HEK293 (cell line): ENCODE measurements around the gene CDKAL1.

Experiments used
- CTCF ChIA-PET: fragments of 350-600 bp; formaldehyde crosslinking; extraction: SDS; loops from one replicate; lab custom pipeline; 2021; ENCODE audit warnings: antibody characterized with exemption; lab: Yijun Ruan, JAX
- POLR2A ChIA-PET: fragments of 300-600 bp; formaldehyde crosslinking; extraction: SDS; loops from one replicate; lab custom pipeline; 2020; ENCODE audit warnings: antibody characterized with exemption, inconsistent platforms; lab: Yijun Ruan, JAX
- H3K27ac ChIP-seq: fragments of 200-500 bp; sonication (Bioruptor generic); 2 replicates; pipeline ENCODE4 v1.5.1; 2014; ENCODE audit warnings: low read depth, low read length, control low read depth, inconsistent platforms; ENCODE audit errors: extremely low read depth
- H3K36me3 ChIP-seq, 2 experiments: fragments of 200-500 bp in 1 of 2; sonication (Bioruptor generic) in 1 of 2; 1 replicate in 1 of 2; 2 replicates in 1 of 2; pipeline ENCODE4 v1.5.1; 2014 to 2017; ENCODE audit warnings: inconsistent platforms in 2 of 2, low read length in 2 of 2; ENCODE audit not compliant: control insufficient read depth in 2 of 2, insufficient read depth in 1 of 2
- H3K4me1 ChIP-seq: fragments of 200-500 bp; sonication (Bioruptor generic); 2 replicates; pipeline ENCODE4 v1.5.1; 2014; ENCODE audit warnings: mild to moderate bottlenecking, low read length, inconsistent platforms; ENCODE audit not compliant: control insufficient read depth, insufficient read depth
- H3K4me3 ChIP-seq: 2 replicates; pipeline ENCODE4 v1.5.1; 2011; ENCODE audit warnings: low read depth, mild to moderate bottlenecking, control low read depth, low read length, moderate library complexity
- H3K9me3 ChIP-seq: fragments of 200-500 bp; sonication (Bioruptor generic); 2 replicates; pipeline ENCODE4 v1.5.1; 2014; ENCODE audit warnings: low read depth, low read length, inconsistent platforms; ENCODE audit not compliant: control insufficient read depth, insufficient read depth
- FEZF1 ChIP-seq: fragments of 450-650 bp; formaldehyde crosslinking; IDR thresholded peaks from 2 replicates; pipeline ENCODE4 v1.5.1; 2016; ENCODE audit warnings: missing biosample characterization, missing genetic modification characterization
- GFI1B ChIP-seq: fragments of 450-650 bp; formaldehyde crosslinking; IDR thresholded peaks from 2 replicates; pipeline ENCODE4 v1.5.1; 2016; ENCODE audit warnings: missing biosample characterization, missing genetic modification characterization
- IKZF3 ChIP-seq: fragments of 450-650 bp; IDR thresholded peaks from 2 replicates; pipeline ENCODE4 v1.5.0; 2018; ENCODE audit warnings: missing biosample characterization, mild to moderate bottlenecking, missing genetic modification characterization, moderate library complexity
- KLF9 ChIP-seq: fragments of 450-650 bp; formaldehyde crosslinking; IDR thresholded peaks from 2 replicates; pipeline ENCODE4 v1.5.1; 2016; ENCODE audit warnings: missing biosample characterization, missing genetic modification characterization, low read depth
- SCRT2 ChIP-seq: fragments of 450-650 bp; formaldehyde crosslinking; IDR thresholded peaks from 2 replicates; pipeline ENCODE4 v1.5.1; 2016; ENCODE audit warnings: missing biosample characterization, missing genetic modification characterization
- SP3 ChIP-seq: fragments of 450-650 bp; formaldehyde crosslinking; IDR thresholded peaks from 2 replicates; pipeline ENCODE4 v1.5.1; 2016; ENCODE audit warnings: missing biosample characterization, missing genetic modification characterization
- TRIM28 ChIP-seq: IDR thresholded peaks from 2 replicates; pipeline ENCODE4 v1.6.1; 2011; ENCODE audit warnings: low read length, control low read depth, borderline replicate concordance
- ZBTB11 ChIP-seq: fragments of 450-650 bp; formaldehyde crosslinking; conservative IDR thresholded peaks from 2 replicates; pipeline ENCODE4 v1.5.1; 2016; ENCODE audit warnings: low read depth, missing biosample characterization, missing genetic modification characterization
- ZBTB48 ChIP-seq: fragments of 450-650 bp; formaldehyde crosslinking; IDR thresholded peaks from 2 replicates; pipeline ENCODE4 v1.5.1; 2016; ENCODE audit warnings: missing biosample characterization, missing genetic modification characterization
- ZBTB6 ChIP-seq: fragments of 450-650 bp; formaldehyde crosslinking; IDR thresholded peaks from 2 replicates; pipeline ENCODE4 v1.5.1; 2017; ENCODE audit warnings: missing biosample characterization, missing genetic modification characterization
- ZFP3 ChIP-seq: fragments of 450-650 bp; formaldehyde crosslinking; IDR thresholded peaks from 2 replicates; pipeline ENCODE4 v1.5.1; 2016; ENCODE audit warnings: low read depth, missing biosample characterization, missing genetic modification characterization
- ZNF211 ChIP-seq: fragments of 450-650 bp; formaldehyde crosslinking; IDR thresholded peaks from 2 replicates; pipeline ENCODE4 v1.5.1; 2016; ENCODE audit warnings: low read depth, missing biosample characterization, missing genetic modification characterization
- ZNF26 ChIP-seq: fragments of 450-650 bp; formaldehyde crosslinking; IDR thresholded peaks from 2 replicates; pipeline ENCODE4 v1.5.1; 2016; ENCODE audit warnings: missing biosample characterization, missing genetic modification characterization
- ZNF341 ChIP-seq: fragments of 450-650 bp; formaldehyde crosslinking; IDR thresholded peaks from 2 replicates; pipeline ENCODE4; 2016; ENCODE audit warnings: low read depth, missing biosample characterization, missing genetic modification characterization
- ZNF362 ChIP-seq: fragments of 450-650 bp; formaldehyde crosslinking; IDR thresholded peaks from 2 replicates; pipeline ENCODE4 v1.5.1; 2016; ENCODE audit warnings: missing biosample characterization, missing genetic modification characterization
- ZNF394 ChIP-seq: fragments of 450-650 bp; formaldehyde crosslinking; IDR thresholded peaks from 2 replicates; pipeline ENCODE4 v1.5.1; 2016; ENCODE audit warnings: missing biosample characterization, missing genetic modification characterization, mild to moderate bottlenecking, moderate library complexity, borderline replicate concordance
- ZNF426 ChIP-seq: fragments of 450-650 bp; formaldehyde crosslinking; IDR thresholded peaks from 2 replicates; pipeline ENCODE4 v1.5.1; 2017; ENCODE audit warnings: missing biosample characterization, missing genetic modification characterization, mild to moderate bottlenecking, inconsistent platforms, moderate library complexity
- ZNF558 ChIP-seq: fragments of 450-650 bp; formaldehyde crosslinking; IDR thresholded peaks from 2 replicates; pipeline ENCODE4 v1.5.1; 2016; ENCODE audit warnings: missing biosample characterization, missing genetic modification characterization
- ZNF561 ChIP-seq: fragments of 450-650 bp; IDR thresholded peaks from 2 replicates; pipeline ENCODE4 v1.5.1; 2018; ENCODE audit warnings: missing biosample characterization, missing genetic modification characterization, borderline replicate concordance
- ZNF571 ChIP-seq: fragments of 450-650 bp; formaldehyde crosslinking; IDR thresholded peaks from 2 replicates; pipeline ENCODE4 v1.5.0; 2017; ENCODE audit warnings: missing biosample characterization, missing genetic modification characterization
- ZNF623 ChIP-seq: fragments of 450-650 bp; formaldehyde crosslinking; IDR thresholded peaks from 2 replicates; pipeline ENCODE4 v1.5.1; 2016; ENCODE audit warnings: missing biosample characterization, missing genetic modification characterization
- ZNF629 ChIP-seq: fragments of 450-650 bp; formaldehyde crosslinking; IDR thresholded peaks from 2 replicates; pipeline ENCODE4 v1.5.1; 2017; ENCODE audit warnings: missing biosample characterization, missing genetic modification characterization
- ZNF664 ChIP-seq: fragments of 450-650 bp; formaldehyde crosslinking; IDR thresholded peaks from 2 replicates; pipeline ENCODE4 v1.5.1; 2016; ENCODE audit warnings: missing biosample characterization, missing genetic modification characterization
- ZNF76 ChIP-seq: fragments of 450-650 bp; formaldehyde crosslinking; IDR thresholded peaks from 2 replicates; pipeline ENCODE4; 2016; ENCODE audit warnings: low read depth, missing biosample characterization, missing genetic modification characterization, borderline replicate concordance
- ZNF776 ChIP-seq: fragments of 450-650 bp; formaldehyde crosslinking; IDR thresholded peaks from 2 replicates; pipeline ENCODE4 v1.5.0; 2017; ENCODE audit warnings: missing biosample characterization, missing genetic modification characterization, borderline replicate concordance
- ZNF785 ChIP-seq: fragments of 450-650 bp; formaldehyde crosslinking; IDR thresholded peaks from 2 replicates; pipeline ENCODE4 v1.5.1; 2016; ENCODE audit warnings: missing biosample characterization, missing genetic modification characterization
- ZNF843 ChIP-seq: fragments of 450-650 bp; formaldehyde crosslinking; IDR thresholded peaks from 2 replicates; pipeline ENCODE4 v1.5.1; 2016; ENCODE audit warnings: missing biosample characterization, missing genetic modification characterization
- ZSCAN16 ChIP-seq: fragments of 450-650 bp; formaldehyde crosslinking; IDR thresholded peaks from 2 replicates; pipeline ENCODE4 v1.5.1; 2016; ENCODE audit warnings: missing biosample characterization, missing genetic modification characterization
- TF ChIP-seq, protein P1 (sequence below): fragments of 450-650 bp; formaldehyde crosslinking; IDR thresholded peaks from 2 replicates; pipeline ENCODE4 v1.5.1; 2016; ENCODE audit warnings: missing biosample characterization, missing genetic modification characterization

The CDKAL1 gene

GRCh38 chr6:21079468-21080048, 545.3 kb downstream of the CDKAL1 start:
- Histone ChIP-seq H3K36me3 (no peaks in the 10 kb centered on the region), H3K4me3 (no peak overlapping the region), H3K4me1 (peaks cover 4% of the 10 kb centered on the region; the same call in 1 of the 2 replicates), H3K27ac (no peak overlapping the region), H3K9me3 (no peaks in the 10 kb centered on the region)
- ChIA-PET CTCF (interaction anchor here (0.7 kb wide), 1 partner anchor 1554 kb away, joined by 4 read pairs; no protein-coding TSS in a partner anchor), POLR2A (no interaction called here)
- TF ChIP-seq ZNF76 (tag by site-specific recombination) (no peak), ZNF26 (no peak), SP3 (tag by site-specific recombination) (no peak), ZNF426 (tag by site-specific recombination) (no peak), ZBTB48 (tag by site-specific recombination) (0 out of 2 replicates have a peak, but pooled peaks have one; percentile 24), ZNF394 (tag by site-specific recombination) (no peak), ZNF362 (tag by site-specific recombination) (no peak), ZNF776 (tag by site-specific recombination) (0 out of 2 replicates have a peak, but pooled peaks have one; percentile 65), ZSCAN16 (tag by site-specific recombination) (no peak), ZNF571 (tag by site-specific recombination) (no peak), ZBTB11 (tag by site-specific recombination) (0 out of 2 replicates have a peak, but pooled peaks have one; percentile 20), FEZF1 (tag by site-specific recombination) (peak; percentile 50; the same call in 1 of the 2 replicates), ZNF629 (tag by site-specific recombination) (no peak), ZNF558 (no peak), IKZF3 (tag by site-specific recombination) (no peak), GFI1B (no peak), ZNF664 (no peak), ZNF623 (tag by site-specific recombination) (no peak), ZNF843 (tag by site-specific recombination) (peak; percentile 59), ZNF341 (tag by site-specific recombination) (no peak), ZNF211 (tag by site-specific recombination) (no peak), ZBTB6 (no peak), ZFP3 (tag by site-specific recombination) (no peak), ZNF785 (no peak), ZNF561 (tag by site-specific recombination) (no peak), KLF9 (no peak), TRIM28 (peak; percentile 45), SCRT2 (tag by site-specific recombination) (no peak)
- TF ChIP-seq, protein P1, sequence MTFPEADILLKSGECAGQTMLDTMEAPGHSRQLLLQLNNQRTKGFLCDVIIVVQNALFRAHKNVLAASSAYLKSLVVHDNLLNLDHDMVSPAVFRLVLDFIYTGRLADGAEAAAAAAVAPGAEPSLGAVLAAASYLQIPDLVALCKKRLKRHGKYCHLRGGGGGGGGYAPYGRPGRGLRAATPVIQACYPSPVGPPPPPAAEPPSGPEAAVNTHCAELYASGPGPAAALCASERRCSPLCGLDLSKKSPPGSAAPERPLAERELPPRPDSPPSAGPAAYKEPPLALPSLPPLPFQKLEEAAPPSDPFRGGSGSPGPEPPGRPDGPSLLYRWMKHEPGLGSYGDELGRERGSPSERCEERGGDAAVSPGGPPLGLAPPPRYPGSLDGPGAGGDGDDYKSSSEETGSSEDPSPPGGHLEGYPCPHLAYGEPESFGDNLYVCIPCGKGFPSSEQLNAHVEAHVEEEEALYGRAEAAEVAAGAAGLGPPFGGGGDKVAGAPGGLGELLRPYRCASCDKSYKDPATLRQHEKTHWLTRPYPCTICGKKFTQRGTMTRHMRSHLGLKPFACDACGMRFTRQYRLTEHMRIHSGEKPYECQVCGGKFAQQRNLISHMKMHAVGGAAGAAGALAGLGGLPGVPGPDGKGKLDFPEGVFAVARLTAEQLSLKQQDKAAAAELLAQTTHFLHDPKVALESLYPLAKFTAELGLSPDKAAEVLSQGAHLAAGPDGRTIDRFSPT = no peak
